T-helper 2 cell (primary cell): ENCODE measurements around the gene CPNE5.

Source experiments
- DNase-seq, 5 experiments: peaks; one replicate each; pipeline versions ENCODE4 v3.0.0 to v3.0.0-alpha.2; 2012 to 2022

The CPNE5 gene

GRCh38 chr6:36857325-36857724, 18.1 kb upstream of the CPNE5 start:
- no peak for DNase-seq

GRCh38 chr6:36856277-36856676, 17.0 kb upstream of the CPNE5 start:
- DNase-seq: no peak

- no peak for DNase-seq
Measured at GRCh38 chr6:36855750-36856149, 16.5 kb upstream of the CPNE5 start.

- no peak for DNase-seq
Measured at GRCh38 chr6:36853325-36853724, 14.1 kb upstream of the CPNE5 start.

- no peak for DNase-seq
Measured at GRCh38 chr6:36852481-36853147, 13.4 kb upstream of the CPNE5 start.

GRCh38 chr6:36851626-36852025, 12.4 kb upstream of the CPNE5 start:
- DNase-seq: no peak

- peak in 1 of 5 experiments; percentile 58 for DNase-seq
Measured at GRCh38 chr6:36851149-36851614, 11.9 kb upstream of the CPNE5 start.

GRCh38 chr6:36850021-36850420, 10.8 kb upstream of the CPNE5 start:
- DNase-seq: no peak

- no peak for DNase-seq
Measured at GRCh38 chr6:36848658-36849441, 9.6 kb upstream of the CPNE5 start.

GRCh38 chr6:36847991-36848390, 8.7 kb upstream of the CPNE5 start:
- no peak for DNase-seq

- no peak for DNase-seq
Measured at GRCh38 chr6:36847152-36847551, 7.9 kb upstream of the CPNE5 start.

GRCh38 chr6:36845233-36845632, 6.0 kb upstream of the CPNE5 start:
- DNase-seq: no peak

GRCh38 chr6:36844232-36845170, 5.3 kb upstream of the CPNE5 start:
- no peak for DNase-seq

GRCh38 chr6:36843170-36843569, 3.9 kb upstream of the CPNE5 start:
- no peak for DNase-seq

GRCh38 chr6:36841756-36842155, 2.5 kb upstream of the CPNE5 start:
- no peak for DNase-seq

- DNase-seq: peak in 3 of 5 experiments; percentile 9 to 54 (median 24)
Measured at GRCh38 chr6:36840432-36841403, 1.5 kb upstream of the CPNE5 start.

- DNase-seq: peak in 4 of 5 experiments; percentile 10 to 68 (median 24)
Measured at GRCh38 chr6:36839749-36840431, 646 bp upstream of the CPNE5 start.

- no peak for DNase-seq
Measured at GRCh38 chr6:36837686-36838085, 1.6 kb downstream of the CPNE5 start.

GRCh38 chr6:36837022-36837339, 2.3 kb downstream of the CPNE5 start:
- DNase-seq: no peak

GRCh38 chr6:36836111-36837021, 2.9 kb downstream of the CPNE5 start:
- no peak for DNase-seq
